ENCODE results near the gene ACOT12. TPM values are rescaled to one million over a fixed set of nuclear protein-coding genes. Genes with fewer than 3 reads are reported as not detected.

The ACOT12 gene
- total and polyA plus RNA-seq, 2 experiments from 2014 or later = not detected

- Histone ChIP-seq H3K27me3 (replicated peaks; ENCODE audit: insufficient read depth) (no peaks in the 10 kb centered on the region), H3K27ac (no peak overlapping the region), H3F3A (ENCODE audit: insufficient read depth) (0 out of 2 replicates have a peak, but pooled peaks cover 4% of the 10 kb centered on the region), H3K36me3 (ENCODE audit: low read depth) (no peaks in the 10 kb centered on the region), H3K4me1 (ENCODE audit: insufficient read depth) (peaks cover 7% of the 10 kb centered on the region), H2AFZ (no peak overlapping the region), H4K20me1 (ENCODE audit: insufficient read depth) (no peaks in the 10 kb centered on the region), H3K79me2 (ENCODE audit: insufficient read depth) (no peaks in the 10 kb centered on the region), H3K9ac (no peak overlapping the region), H3K9me3 (ENCODE audit: low read depth) (no peaks in the 10 kb centered on the region), H3K9me2 (ENCODE audit: insufficient read depth) (no peaks in the 10 kb centered on the region), H3K4me3 (no peak overlapping the region), H3K4me2 (ENCODE audit: unreplicated experiment) (no peak overlapping the region)
- TF ChIP-seq EZH2phosphoT487 (IDR thresholded peaks at IDR 0.05; ENCODE audit: insufficient read depth, low read depth) (no peak), EZH2 (IDR thresholded peaks at IDR 0.05; ENCODE audit: insufficient read depth, poor library complexity, severe bottlenecking) (no peak)
- in situ Hi-C loops (cut with MboI) = no loop called here
- DNase-seq = no peak
- 67% methylated on average over 7 of the region's 7 CpGs for WGBS, 2 experiments (ENCODE audit: low coverage in 1 of 2, low lambda C conversion rate in 2 of 2, missing lambda C conversion rate in 2 of 2)
Observed at GRCh38 chr5:81405126-81405891, 11.4 kb upstream of the ACOT12 start.

- Histone ChIP-seq H3K36me3 (ENCODE audit: low read depth) (no peaks in the 10 kb centered on the region), H2AFZ (no peak overlapping the region), H4K20me1 (ENCODE audit: insufficient read depth) (no peaks in the 10 kb centered on the region), H3K9ac (no peak overlapping the region), H3K9me3 (ENCODE audit: low read depth) (no peaks in the 10 kb centered on the region), H3K4me3 (no peak overlapping the region), H3K27ac (no peak overlapping the region), H3K4me2 (ENCODE audit: unreplicated experiment) (no peak overlapping the region), H3K27me3 (replicated peaks; ENCODE audit: insufficient read depth) (no peaks in the 10 kb centered on the region), H3K9me2 (ENCODE audit: insufficient read depth) (no peaks in the 10 kb centered on the region), H3K4me1 (ENCODE audit: insufficient read depth) (no peaks in the 10 kb centered on the region), H3F3A (ENCODE audit: insufficient read depth) (no peaks in the 10 kb centered on the region), H3K79me2 (ENCODE audit: insufficient read depth) (no peaks in the 10 kb centered on the region)
- DNase-seq = no peak
- in situ Hi-C loops (cut with MboI) = no loop called here
- TF ChIP-seq EZH2phosphoT487 (IDR thresholded peaks at IDR 0.05; ENCODE audit: insufficient read depth, low read depth) (no peak), EZH2 (IDR thresholded peaks at IDR 0.05; ENCODE audit: insufficient read depth, poor library complexity, severe bottlenecking) (no peak)
- WGBS, 2 experiments (ENCODE audit: low coverage in 1 of 2, low lambda C conversion rate in 2 of 2, missing lambda C conversion rate in 2 of 2) = 17 to 22% methylated on average over 2 of the region's 2 CpGs
Observed at GRCh38 chr5:81402192-81402930, 8.4 kb upstream of the ACOT12 start.

- H4K20me1 ChIP-seq (ENCODE audit: insufficient read depth) = no peaks in the 10 kb centered on the region
- H3F3A ChIP-seq (ENCODE audit: insufficient read depth) = no peaks in the 10 kb centered on the region
- H3K9me2 ChIP-seq (ENCODE audit: insufficient read depth) = no peaks in the 10 kb centered on the region
- no peak overlapping the region for H3K9ac ChIP-seq
- H3K79me2 ChIP-seq (ENCODE audit: insufficient read depth) = no peaks in the 10 kb centered on the region
- no peak overlapping the region for H3K4me3 ChIP-seq
- H3K27me3 ChIP-seq (replicated peaks; ENCODE audit: insufficient read depth) = no peaks in the 10 kb centered on the region
- no peak overlapping the region for H2AFZ ChIP-seq
- WGBS, 2 experiments (ENCODE audit: low coverage in 1 of 2, low lambda C conversion rate in 2 of 2, missing lambda C conversion rate in 2 of 2) = 74 to 77% methylated on average over 11 of the region's 11 CpGs
- in situ Hi-C loops (cut with MboI) = no loop called here
- H3K4me2 ChIP-seq (ENCODE audit: unreplicated experiment) = no peak overlapping the region
- no peaks in the 10 kb centered on the region for H3K9me3 ChIP-seq (ENCODE audit: low read depth)
- H3K27ac ChIP-seq = no peak overlapping the region
- H3K4me1 ChIP-seq (ENCODE audit: insufficient read depth) = no peaks in the 10 kb centered on the region
- TF ChIP-seq EZH2phosphoT487 (IDR thresholded peaks at IDR 0.05; ENCODE audit: insufficient read depth, low read depth) (no peak), EZH2 (IDR thresholded peaks at IDR 0.05; ENCODE audit: insufficient read depth, poor library complexity, severe bottlenecking) (no peak)
- H3K36me3 ChIP-seq (ENCODE audit: low read depth) = no peaks in the 10 kb centered on the region
- no peak for DNase-seq
Observed at GRCh38 chr5:81401266-81401665, 7.3 kb upstream of the ACOT12 start.

DNA sequence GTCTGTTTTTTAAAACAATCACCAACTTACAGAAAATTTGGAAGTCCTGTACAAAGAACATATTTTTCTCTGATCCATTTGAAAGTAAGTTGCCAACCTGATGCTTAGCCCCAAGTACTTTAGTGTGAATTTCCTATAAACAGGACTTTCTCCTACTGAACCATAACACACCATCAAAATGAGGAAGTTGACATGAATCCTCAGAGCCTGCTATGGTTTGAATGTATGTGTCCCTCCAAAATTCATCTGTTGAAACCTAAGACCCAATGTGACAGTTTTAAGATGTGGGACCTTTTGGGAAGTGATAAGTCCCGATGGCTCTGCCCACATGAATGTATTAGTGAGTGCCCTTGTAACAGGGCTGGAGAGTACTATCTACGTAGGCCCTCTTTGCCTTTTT is 6.4 kb upstream of the ACOT12 start:
- in situ Hi-C loops (cut with MboI) = no loop called here
- H3K79me2 ChIP-seq (ENCODE audit: insufficient read depth) = no peaks in the 10 kb centered on the region

More for the DNA sequence above, 6.4 kb upstream of the ACOT12 start:
- Histone ChIP-seq H3K27ac (no peak overlapping the region), H3K9me2 (ENCODE audit: insufficient read depth) (no peaks in the 10 kb centered on the region), H3F3A (ENCODE audit: insufficient read depth) (no peaks in the 10 kb centered on the region), H3K4me2 (ENCODE audit: unreplicated experiment) (no peak overlapping the region), H2AFZ (no peak overlapping the region), H3K9me3 (ENCODE audit: low read depth) (no peaks in the 10 kb centered on the region), H3K36me3 (ENCODE audit: low read depth) (no peaks in the 10 kb centered on the region), H4K20me1 (ENCODE audit: insufficient read depth) (no peaks in the 10 kb centered on the region), H3K9ac (no peak overlapping the region), H3K4me1 (ENCODE audit: insufficient read depth) (no peaks in the 10 kb centered on the region), H3K4me3 (no peak overlapping the region), H3K27me3 (replicated peaks; ENCODE audit: insufficient read depth) (no peaks in the 10 kb centered on the region; the same call in 1 of the 2 replicates)
- WGBS, 2 experiments (ENCODE audit: low coverage in 1 of 2, low lambda C conversion rate in 2 of 2, missing lambda C conversion rate in 2 of 2) = 39% methylated on average over 2 of the region's 2 CpGs
- no peak for TF ChIP-seq EZH2 (IDR thresholded peaks at IDR 0.05; ENCODE audit: insufficient read depth, poor library complexity, severe bottlenecking)
- TF ChIP-seq EZH2phosphoT487 (IDR thresholded peaks at IDR 0.05; ENCODE audit: insufficient read depth, low read depth) = no peak
- no peak for DNase-seq

Measured in GM23248 (cell line).